SK-N-SH treated with all-trans-retinoic acid at 6 μM for 48 hours (cell line): ENCODE results near the gene ABCA10.

ENCODE experiments used
- ATAC-seq: fragments of 200-7000 bp; cut with Tn5 transposase; 3 replicates; pipeline ENCODE4 v1.9.1; 2020; ENCODE audit warnings: mild to moderate bottlenecking, moderate library complexity
- ARNTL ChIP-seq: fragments of 450-650 bp; formaldehyde crosslinking; IDR thresholded peaks from 2 replicates; pipeline ENCODE4 v1.5.0; 2020; ENCODE audit warnings: low read depth, mild to moderate bottlenecking, moderate library complexity, borderline replicate concordance
- CSDC2 ChIP-seq: fragments of 250-450 bp; sonication (Bioruptor Pico); IDR thresholded peaks from 2 replicates; pipeline ENCODE4 v1.5.0; 2020; ENCODE audit warnings: mild to moderate bottlenecking, moderate library complexity
- GLIS3 ChIP-seq: fragments of 250-450 bp; sonication (Bioruptor Pico); IDR thresholded peaks from 2 replicates; pipeline ENCODE4 v1.5.0; 2020; ENCODE audit warnings: mild to moderate bottlenecking, moderate library complexity
- ISL1 ChIP-seq: fragments of 250-450 bp; sonication (Bioruptor Pico); IDR thresholded peaks from 2 replicates; pipeline ENCODE4 v2.1.2; 2022; ENCODE audit warnings: mild to moderate bottlenecking, moderate library complexity
- OSR1 ChIP-seq: fragments of 250-450 bp; sonication (Bioruptor Pico); IDR thresholded peaks from 2 replicates; pipeline ENCODE4 v1.8.0; 2022; ENCODE audit warnings: moderate library complexity, mild to moderate bottlenecking, inconsistent platforms
- PPARA ChIP-seq: fragments of 250-450 bp; sonication (Bioruptor Pico); IDR thresholded peaks from 2 replicates; pipeline ENCODE4 v1.5.0; 2020; ENCODE audit warnings: mild to moderate bottlenecking, borderline replicate concordance
- SNAI2 ChIP-seq: fragments of 250-450 bp; sonication (Bioruptor Pico); IDR thresholded peaks from 2 replicates; pipeline ENCODE4 v1.5.0; 2020; ENCODE audit warnings: mild to moderate bottlenecking, moderate library complexity
- TCF4 ChIP-seq: fragments of 250-450 bp; sonication (Bioruptor Pico); IDR thresholded peaks from 2 replicates; pipeline ENCODE4 v1.8.0; 2021; ENCODE audit warnings: mild to moderate bottlenecking, moderate library complexity, borderline replicate concordance
- TOX ChIP-seq: fragments of 250-450 bp; sonication (Bioruptor Pico); IDR thresholded peaks from 2 replicates; pipeline ENCODE4 v1.8.0; 2021; ENCODE audit warnings: mild to moderate bottlenecking, moderate library complexity, borderline replicate concordance
- ZC3H10 ChIP-seq: fragments of 250-450 bp; sonication (Bioruptor Pico); IDR thresholded peaks from 2 replicates; pipeline ENCODE4 v1.5.1; 2021; ENCODE audit warnings: mild to moderate bottlenecking, moderate library complexity
- ZFP3 ChIP-seq: fragments of 250-450 bp; sonication (Bioruptor Pico); IDR thresholded peaks from 2 replicates; pipeline ENCODE4 v1.5.0; 2020; ENCODE audit warnings: mild to moderate bottlenecking, moderate library complexity
- ZFP30 ChIP-seq: fragments of 450-650 bp; formaldehyde crosslinking; IDR thresholded peaks from 2 replicates; pipeline ENCODE4 v1.5.0; 2022; ENCODE audit warnings: mild to moderate bottlenecking, moderate library complexity
- ZNF565 ChIP-seq: fragments of 450-650 bp; formaldehyde crosslinking; conservative IDR thresholded peaks from 2 replicates; pipeline ENCODE4 v1.5.0; 2020; ENCODE audit warnings: low read depth, mild to moderate bottlenecking, moderate library complexity
- TF ChIP-seq, protein P1 (sequence below): fragments of 250-450 bp; sonication (Bioruptor Pico); IDR thresholded peaks from 2 replicates; pipeline ENCODE4 v1.8.0; 2020; ENCODE audit warnings: mild to moderate bottlenecking, moderate library complexity, borderline replicate concordance
- TF ChIP-seq, protein P2 (sequence below): fragments of 250-450 bp; sonication (Bioruptor Pico); IDR thresholded peaks from 2 replicates; pipeline ENCODE4 v1.5.1; 2021; ENCODE audit warnings: mild to moderate bottlenecking, moderate library complexity
- TF ChIP-seq, protein P3 (sequence below): fragments of 250-450 bp; sonication (Bioruptor Pico); IDR thresholded peaks from 2 replicates; pipeline ENCODE4 v1.8.0; 2021; ENCODE audit warnings: low read depth, mild to moderate bottlenecking, moderate library complexity, borderline replicate concordance
- TF ChIP-seq, protein P4 (sequence below): fragments of 250-450 bp; sonication (Bioruptor Pico); IDR thresholded peaks from 2 replicates; pipeline ENCODE4 v1.5.0; 2020; ENCODE audit warnings: mild to moderate bottlenecking, moderate library complexity
- TF ChIP-seq, protein P5 (sequence below): fragments of 250-450 bp; sonication (Bioruptor Pico); IDR thresholded peaks from 2 replicates; pipeline ENCODE4 v1.5.1; 2020; ENCODE audit warnings: low read depth, mild to moderate bottlenecking, moderate library complexity

The ABCA10 gene

DNA sequence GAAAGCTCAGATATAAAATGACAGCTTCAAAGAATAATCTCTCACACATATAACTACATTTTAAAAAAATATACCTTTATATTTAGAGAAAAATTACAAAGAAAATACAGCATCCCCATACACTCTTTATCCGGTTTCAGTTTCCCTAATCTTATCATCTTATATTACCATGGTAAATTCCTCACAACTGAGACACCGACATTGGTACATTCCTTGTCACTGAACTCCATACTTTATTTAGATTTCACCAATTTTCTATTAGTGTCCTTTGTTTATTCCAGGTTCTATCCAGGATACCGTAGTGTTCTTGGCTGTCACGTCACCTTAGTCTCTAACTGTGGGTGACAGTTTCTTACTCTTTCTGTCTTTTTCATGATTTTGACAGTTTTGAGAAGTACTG, 22.0 kb upstream of the ABCA10 start:
- TF ChIP-seq, protein P1, sequence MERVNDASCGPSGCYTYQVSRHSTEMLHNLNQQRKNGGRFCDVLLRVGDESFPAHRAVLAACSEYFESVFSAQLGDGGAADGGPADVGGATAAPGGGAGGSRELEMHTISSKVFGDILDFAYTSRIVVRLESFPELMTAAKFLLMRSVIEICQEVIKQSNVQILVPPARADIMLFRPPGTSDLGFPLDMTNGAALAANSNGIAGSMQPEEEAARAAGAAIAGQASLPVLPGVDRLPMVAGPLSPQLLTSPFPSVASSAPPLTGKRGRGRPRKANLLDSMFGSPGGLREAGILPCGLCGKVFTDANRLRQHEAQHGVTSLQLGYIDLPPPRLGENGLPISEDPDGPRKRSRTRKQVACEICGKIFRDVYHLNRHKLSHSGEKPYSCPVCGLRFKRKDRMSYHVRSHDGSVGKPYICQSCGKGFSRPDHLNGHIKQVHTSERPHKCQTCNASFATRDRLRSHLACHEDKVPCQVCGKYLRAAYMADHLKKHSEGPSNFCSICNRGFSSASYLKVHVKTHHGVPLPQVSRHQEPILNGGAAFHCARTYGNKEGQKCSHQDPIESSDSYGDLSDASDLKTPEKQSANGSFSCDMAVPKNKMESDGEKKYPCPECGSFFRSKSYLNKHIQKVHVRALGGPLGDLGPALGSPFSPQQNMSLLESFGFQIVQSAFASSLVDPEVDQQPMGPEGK (CRISPR knock-in tag), result no peak
- TF ChIP-seq, protein P2, sequence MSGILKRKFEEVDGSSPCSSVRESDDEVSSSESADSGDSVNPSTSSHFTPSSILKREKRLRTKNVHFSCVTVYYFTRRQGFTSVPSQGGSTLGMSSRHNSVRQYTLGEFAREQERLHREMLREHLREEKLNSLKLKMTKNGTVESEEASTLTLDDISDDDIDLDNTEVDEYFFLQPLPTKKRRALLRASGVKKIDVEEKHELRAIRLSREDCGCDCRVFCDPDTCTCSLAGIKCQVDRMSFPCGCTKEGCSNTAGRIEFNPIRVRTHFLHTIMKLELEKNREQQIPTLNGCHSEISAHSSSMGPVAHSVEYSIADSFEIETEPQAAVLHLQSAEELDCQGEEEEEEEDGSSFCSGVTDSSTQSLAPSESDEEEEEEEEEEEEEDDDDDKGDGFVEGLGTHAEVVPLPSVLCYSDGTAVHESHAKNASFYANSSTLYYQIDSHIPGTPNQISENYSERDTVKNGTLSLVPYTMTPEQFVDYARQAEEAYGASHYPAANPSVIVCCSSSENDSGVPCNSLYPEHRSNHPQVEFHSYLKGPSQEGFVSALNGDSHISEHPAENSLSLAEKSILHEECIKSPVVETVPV (CRISPR knock-in tag), result no peak
- TF ChIP-seq, protein P3, sequence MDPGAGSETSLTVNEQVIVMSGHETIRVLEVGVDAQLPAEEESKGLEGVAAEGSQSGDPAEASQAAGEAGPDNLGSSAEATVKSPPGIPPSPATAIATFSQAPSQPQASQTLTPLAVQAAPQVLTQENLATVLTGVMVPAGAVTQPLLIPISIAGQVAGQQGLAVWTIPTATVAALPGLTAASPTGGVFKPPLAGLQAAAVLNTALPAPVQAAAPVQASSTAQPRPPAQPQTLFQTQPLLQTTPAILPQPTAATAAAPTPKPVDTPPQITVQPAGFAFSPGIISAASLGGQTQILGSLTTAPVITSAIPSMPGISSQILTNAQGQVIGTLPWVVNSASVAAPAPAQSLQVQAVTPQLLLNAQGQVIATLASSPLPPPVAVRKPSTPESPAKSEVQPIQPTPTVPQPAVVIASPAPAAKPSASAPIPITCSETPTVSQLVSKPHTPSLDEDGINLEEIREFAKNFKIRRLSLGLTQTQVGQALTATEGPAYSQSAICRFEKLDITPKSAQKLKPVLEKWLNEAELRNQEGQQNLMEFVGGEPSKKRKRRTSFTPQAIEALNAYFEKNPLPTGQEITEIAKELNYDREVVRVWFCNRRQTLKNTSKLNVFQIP, result no peak
- TF ChIP-seq CSDC2 (CRISPR knock-in tag) (no peak), SNAI2 (CRISPR knock-in tag) (no peak), TCF4 (CRISPR knock-in tag) (no peak), ZC3H10 (CRISPR knock-in tag) (no peak), GLIS3 (no peak), ZFP30 (CRISPR knock-in tag) (no peak), ZFP3 (no peak), TOX (CRISPR knock-in tag) (no peak), ZNF565 (no peak), ARNTL (no peak), PPARA (CRISPR knock-in tag) (no peak)
- TF ChIP-seq, protein P4, sequence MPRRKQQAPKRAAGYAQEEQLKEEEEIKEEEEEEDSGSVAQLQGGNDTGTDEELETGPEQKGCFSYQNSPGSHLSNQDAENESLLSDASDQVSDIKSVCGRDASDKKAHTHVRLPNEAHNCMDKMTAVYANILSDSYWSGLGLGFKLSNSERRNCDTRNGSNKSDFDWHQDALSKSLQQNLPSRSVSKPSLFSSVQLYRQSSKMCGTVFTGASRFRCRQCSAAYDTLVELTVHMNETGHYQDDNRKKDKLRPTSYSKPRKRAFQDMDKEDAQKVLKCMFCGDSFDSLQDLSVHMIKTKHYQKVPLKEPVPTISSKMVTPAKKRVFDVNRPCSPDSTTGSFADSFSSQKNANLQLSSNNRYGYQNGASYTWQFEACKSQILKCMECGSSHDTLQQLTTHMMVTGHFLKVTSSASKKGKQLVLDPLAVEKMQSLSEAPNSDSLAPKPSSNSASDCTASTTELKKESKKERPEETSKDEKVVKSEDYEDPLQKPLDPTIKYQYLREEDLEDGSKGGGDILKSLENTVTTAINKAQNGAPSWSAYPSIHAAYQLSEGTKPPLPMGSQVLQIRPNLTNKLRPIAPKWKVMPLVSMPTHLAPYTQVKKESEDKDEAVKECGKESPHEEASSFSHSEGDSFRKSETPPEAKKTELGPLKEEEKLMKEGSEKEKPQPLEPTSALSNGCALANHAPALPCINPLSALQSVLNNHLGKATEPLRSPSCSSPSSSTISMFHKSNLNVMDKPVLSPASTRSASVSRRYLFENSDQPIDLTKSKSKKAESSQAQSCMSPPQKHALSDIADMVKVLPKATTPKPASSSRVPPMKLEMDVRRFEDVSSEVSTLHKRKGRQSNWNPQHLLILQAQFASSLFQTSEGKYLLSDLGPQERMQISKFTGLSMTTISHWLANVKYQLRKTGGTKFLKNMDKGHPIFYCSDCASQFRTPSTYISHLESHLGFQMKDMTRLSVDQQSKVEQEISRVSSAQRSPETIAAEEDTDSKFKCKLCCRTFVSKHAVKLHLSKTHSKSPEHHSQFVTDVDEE, result no peak
- TF ChIP-seq, protein P5, sequence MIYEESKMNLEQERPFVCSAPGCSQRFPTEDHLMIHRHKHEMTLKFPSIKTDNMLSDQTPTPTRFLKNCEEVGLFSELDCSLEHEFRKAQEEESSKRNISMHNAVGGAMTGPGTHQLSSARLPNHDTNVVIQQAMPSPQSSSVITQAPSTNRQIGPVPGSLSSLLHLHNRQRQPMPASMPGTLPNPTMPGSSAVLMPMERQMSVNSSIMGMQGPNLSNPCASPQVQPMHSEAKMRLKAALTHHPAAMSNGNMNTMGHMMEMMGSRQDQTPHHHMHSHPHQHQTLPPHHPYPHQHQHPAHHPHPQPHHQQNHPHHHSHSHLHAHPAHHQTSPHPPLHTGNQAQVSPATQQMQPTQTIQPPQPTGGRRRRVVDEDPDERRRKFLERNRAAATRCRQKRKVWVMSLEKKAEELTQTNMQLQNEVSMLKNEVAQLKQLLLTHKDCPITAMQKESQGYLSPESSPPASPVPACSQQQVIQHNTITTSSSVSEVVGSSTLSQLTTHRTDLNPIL (CRISPR knock-in tag), result no peak
- ATAC-seq, result peak; percentile 81

DNA sequence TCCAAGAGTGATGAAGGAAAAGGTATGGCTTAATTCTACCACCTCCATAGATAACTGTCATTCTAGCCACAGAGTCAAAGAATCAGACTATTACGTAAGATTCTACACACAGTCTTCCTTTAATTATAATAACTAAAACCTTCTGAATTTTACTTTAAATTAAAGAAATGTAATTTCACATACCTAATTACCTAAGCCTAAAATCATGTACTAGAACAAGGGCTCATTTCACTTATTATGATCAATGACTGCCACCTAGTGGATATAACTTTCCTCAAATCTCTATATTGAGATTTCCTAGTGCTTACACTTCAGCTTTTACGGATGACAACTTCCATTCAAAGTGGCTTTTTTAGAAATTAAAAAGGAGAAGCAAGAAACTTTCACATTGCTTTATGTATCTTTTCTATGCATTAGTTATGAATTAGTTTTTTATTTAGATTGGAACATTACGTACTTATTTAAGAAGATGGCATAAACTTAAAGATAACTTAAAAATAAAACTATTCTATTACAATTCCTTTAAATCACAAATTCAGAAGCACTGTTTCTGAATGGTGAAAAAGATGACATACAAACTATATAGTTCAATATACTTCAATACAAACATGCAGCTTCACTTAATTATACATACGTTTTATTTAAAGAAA, 18.2 kb upstream of the ABCA10 start:
- TF ChIP-seq, protein P3, result no peak
- TF ChIP-seq, protein P1 (CRISPR knock-in tag), result no peak
- TF ChIP-seq ZFP3 (no peak), TCF4 (CRISPR knock-in tag) (no peak), TOX (CRISPR knock-in tag) (no peak), ARNTL (no peak), ZNF565 (no peak), ISL1 (CRISPR knock-in tag) (no peak), ZFP30 (CRISPR knock-in tag) (no peak), OSR1 (CRISPR knock-in tag) (no peak)
- TF ChIP-seq, protein P5 (CRISPR knock-in tag), result no peak
- TF ChIP-seq, protein P4, result no peak
- peak; percentile 89 for ATAC-seq
